Smooth muscle cell (in vitro differentiated cells): ENCODE measurements around the gene PRPF6. TPM values are rescaled to one million over a fixed set of nuclear protein-coding genes. Genes with fewer than 3 reads are reported as not detected.

Experiments
- DNase-seq: peaks from one replicate; lab custom pipeline; 2025; ENCODE audit not compliant: unreplicated experiment; lab: John Stamatoyannopoulos, UW
- H2AFZ ChIP-seq: fragments of 200-600 bp; sonication (generic); 2 replicates; pipeline ENCODE4 v1.6.0; 2016; ENCODE audit warnings: antibody characterized with exemption, low read depth, mild to moderate bottlenecking
- H3F3A ChIP-seq: fragments of 200-600 bp; sonication (generic); 2 replicates; pipeline ENCODE4 v1.6.0; 2017; ENCODE audit warnings: antibody characterized with exemption, low read depth
- H3K27ac ChIP-seq: fragments of 200-600 bp; sonication (generic); 2 replicates; pipeline ENCODE4 v1.5.1; 2016; ENCODE audit warnings: low read depth, mild to moderate bottlenecking
- H3K27me3 ChIP-seq: fragments of 200-600 bp; sonication (generic); 2 replicates; pipeline ENCODE4 v1.6.1; 2016; ENCODE audit warnings: low read depth, mild to moderate bottlenecking
- H3K36me3 ChIP-seq: fragments of 200-600 bp; sonication (generic); 2 replicates; pipeline ENCODE4 v1.5.1; 2016; ENCODE audit warnings: low read depth
- H3K4me1 ChIP-seq: fragments of 200-600 bp; sonication (generic); 2 replicates; pipeline ENCODE4 v1.5.1; 2016; ENCODE audit warnings: low read depth
- H3K4me2 ChIP-seq: fragments of 200-600 bp; sonication (generic); 2 replicates; pipeline ENCODE4 v1.6.0; 2016; ENCODE audit warnings: mild to moderate bottlenecking
- H3K4me3 ChIP-seq: fragments of 200-600 bp; sonication (generic); 2 replicates; pipeline ENCODE4 v1.5.1; 2016; ENCODE audit warnings: mild to moderate bottlenecking
- H3K79me2 ChIP-seq: fragments of 200-600 bp; sonication (generic); 2 replicates; pipeline ENCODE4 v1.6.0; 2016; ENCODE audit warnings: low read depth, mild to moderate bottlenecking
- H3K9ac ChIP-seq: fragments of 200-600 bp; sonication (generic); 2 replicates; pipeline ENCODE4 v1.6.0; 2016; ENCODE audit warnings: low read depth
- H3K9me3 ChIP-seq: fragments of 200-600 bp; sonication (generic); replicated peaks from 2 replicates; pipeline ENCODE4 v1.5.1; 2016; ENCODE audit warnings: low read depth
- H4K20me1 ChIP-seq: fragments of 200-600 bp; sonication (generic); 2 replicates; pipeline ENCODE4 v1.6.0; 2016; ENCODE audit warnings: low read depth
- WGBS: methylation state at CpG from one replicate; pipeline ENCODE4 v1.1.7; 2016; ENCODE audit warnings: low lambda C conversion rate; 5-methylcytosine and 5-hydroxymethylcytosine counted together
- polyA plus RNA-seq: library from polyadenylated mRNA; unstranded; fragments of >200 nt; fragmentation: Nextera tagmentation; extraction: Ambion mirVana; gene quantifications from 2 replicates; pipeline ENCODE4 v1.2.1, GENCODE V29; 2016
- total RNA-seq: library from RNA; depleted of rRNA; stranded (reverse); fragments of >200 nt; gene quantifications from 2 replicates; pipeline ENCODE4 v1.2.3, GENCODE V29; 2014
- TF ChIP-seq, protein P1 (sequence below): fragments of 200-600 bp; sonication (generic); IDR thresholded peaks from 2 replicates; pipeline ENCODE4 v1.5.1; 2017; ENCODE audit warnings: borderline replicate concordance, mild to moderate bottlenecking, antibody characterized with exemption; ENCODE audit not compliant: insufficient read depth, poor library complexity, severe bottlenecking

Gene PRPF6
- total and polyA plus RNA-seq, 2 experiments from 2014 or later: 33.3 to 51.2 TPM

DNA sequence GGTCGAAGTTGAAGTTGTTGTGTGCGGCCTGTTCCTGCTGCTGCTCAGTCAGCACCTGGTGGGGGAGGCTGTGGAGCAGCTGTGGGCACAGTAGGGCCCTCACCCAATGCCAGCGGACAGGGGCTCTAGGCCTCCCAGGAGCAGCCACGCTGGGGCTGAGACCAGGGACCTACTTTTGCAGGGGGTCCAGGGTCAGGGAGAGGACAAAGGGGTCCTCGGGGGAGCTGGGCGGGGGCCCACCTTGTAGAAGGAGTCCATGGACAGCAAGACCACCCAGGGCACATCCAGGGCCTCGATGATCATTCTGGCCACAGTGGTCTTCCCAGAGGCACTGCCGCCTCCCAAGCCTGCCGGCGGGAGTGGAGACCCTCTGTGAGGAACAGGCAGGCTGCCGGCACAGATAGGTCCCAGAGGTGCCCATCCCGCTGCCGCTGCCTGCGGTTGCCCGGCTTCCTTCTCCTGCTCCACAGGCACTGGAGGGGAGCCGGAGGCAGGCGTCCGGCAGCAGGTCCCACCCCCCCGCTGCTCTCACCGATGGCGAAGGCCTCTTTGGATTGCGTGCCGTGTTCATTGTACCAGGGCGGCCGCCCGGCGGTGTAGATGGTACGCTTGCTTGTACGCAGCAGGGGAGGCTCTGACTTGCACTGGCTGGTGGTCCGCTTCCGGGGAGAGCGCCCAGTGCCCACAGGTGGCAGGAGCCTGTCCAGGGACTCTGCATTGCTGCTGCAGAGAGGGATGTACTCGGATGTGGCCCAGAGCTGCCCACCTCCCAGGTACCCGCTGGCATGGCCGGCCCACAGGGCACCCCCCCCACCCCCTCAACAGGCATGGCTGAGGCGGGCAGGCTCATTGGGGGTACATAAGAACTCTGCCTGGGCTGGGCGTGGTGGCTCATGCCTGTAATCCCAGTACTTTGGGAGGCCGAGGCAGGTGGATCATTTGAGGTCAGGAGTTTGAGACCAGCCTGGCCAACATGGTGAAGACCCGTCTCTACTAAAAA is 34.7 kb upstream of the PRPF6 start:
- Histone ChIP-seq H3K36me3 (no peaks in the 10 kb centered on the region), H2AFZ (no peak overlapping the region), H3K9me3 (no peaks in the 10 kb centered on the region), H3K4me2 (no peak overlapping the region), H3K27me3 (no peaks in the 10 kb centered on the region), H3K4me1 (no peaks in the 10 kb centered on the region), H3K79me2 (peaks cover 25% of the 10 kb centered on the region), H3F3A (peaks cover 6% of the 10 kb centered on the region), H3K9ac (no peak overlapping the region), H3K27ac (no peak overlapping the region), H4K20me1 (peaks cover 96% of the 10 kb centered on the region), H3K4me3 (no peak overlapping the region)
- TF ChIP-seq, protein P1, sequence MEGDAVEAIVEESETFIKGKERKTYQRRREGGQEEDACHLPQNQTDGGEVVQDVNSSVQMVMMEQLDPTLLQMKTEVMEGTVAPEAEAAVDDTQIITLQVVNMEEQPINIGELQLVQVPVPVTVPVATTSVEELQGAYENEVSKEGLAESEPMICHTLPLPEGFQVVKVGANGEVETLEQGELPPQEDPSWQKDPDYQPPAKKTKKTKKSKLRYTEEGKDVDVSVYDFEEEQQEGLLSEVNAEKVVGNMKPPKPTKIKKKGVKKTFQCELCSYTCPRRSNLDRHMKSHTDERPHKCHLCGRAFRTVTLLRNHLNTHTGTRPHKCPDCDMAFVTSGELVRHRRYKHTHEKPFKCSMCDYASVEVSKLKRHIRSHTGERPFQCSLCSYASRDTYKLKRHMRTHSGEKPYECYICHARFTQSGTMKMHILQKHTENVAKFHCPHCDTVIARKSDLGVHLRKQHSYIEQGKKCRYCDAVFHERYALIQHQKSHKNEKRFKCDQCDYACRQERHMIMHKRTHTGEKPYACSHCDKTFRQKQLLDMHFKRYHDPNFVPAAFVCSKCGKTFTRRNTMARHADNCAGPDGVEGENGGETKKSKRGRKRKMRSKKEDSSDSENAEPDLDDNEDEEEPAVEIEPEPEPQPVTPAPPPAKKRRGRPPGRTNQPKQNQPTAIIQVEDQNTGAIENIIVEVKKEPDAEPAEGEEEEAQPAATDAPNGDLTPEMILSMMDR: no peak
- 97% methylated on average over 36 of the region's 39 CpGs for WGBS
- no peak for DNase-seq

DNA sequence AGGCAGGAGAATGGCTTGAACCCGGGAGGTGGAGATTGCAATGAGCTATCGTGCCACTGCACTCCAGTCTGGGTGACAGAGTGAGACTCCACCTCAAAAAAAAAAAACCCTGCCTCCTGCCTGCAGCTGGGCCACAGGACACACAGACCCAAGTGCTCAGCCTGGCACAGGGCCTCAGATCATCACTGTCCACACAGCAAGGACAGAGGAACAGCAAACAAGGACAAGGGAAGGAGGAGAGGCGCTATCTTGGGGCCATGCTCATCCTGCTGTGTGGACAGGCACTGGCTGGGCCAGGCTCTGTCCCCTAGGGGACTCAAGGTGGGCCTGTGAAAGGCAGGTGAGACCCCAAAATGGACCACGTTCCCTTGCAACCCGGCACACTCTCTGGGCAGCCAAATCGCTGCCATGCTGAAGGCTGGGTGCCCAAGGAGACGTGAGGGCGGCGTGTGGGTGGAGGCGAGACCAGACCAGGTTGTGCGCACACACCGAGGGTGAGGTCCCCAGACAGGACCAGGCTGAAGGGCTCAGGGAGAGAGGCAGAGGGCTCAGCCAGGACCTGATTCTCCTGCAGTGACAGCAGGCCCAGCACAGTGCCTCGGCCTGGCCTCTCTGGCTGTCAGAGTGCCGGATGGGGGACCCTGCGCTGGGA is 33.8 kb upstream of the PRPF6 start:
- no peaks in the 10 kb centered on the region for H3K9me3 ChIP-seq
- peaks cover 33% of the 10 kb centered on the region for H3K79me2 ChIP-seq
- H3K36me3 ChIP-seq: no peaks in the 10 kb centered on the region
- no peaks in the 10 kb centered on the region for H3K27me3 ChIP-seq
- H3F3A ChIP-seq: peaks cover 6% of the 10 kb centered on the region
- TF ChIP-seq, protein P1: no peak
- H3K9ac ChIP-seq: no peak overlapping the region
- H2AFZ ChIP-seq: no peak overlapping the region
- no peak overlapping the region for H3K4me2 ChIP-seq
- H3K27ac ChIP-seq: no peak overlapping the region
- peaks cover 99% of the 10 kb centered on the region for H4K20me1 ChIP-seq
- WGBS: 97% methylated on average over 15 of the region's 15 CpGs
- no peaks in the 10 kb centered on the region for H3K4me1 ChIP-seq
- H3K4me3 ChIP-seq: no peak overlapping the region
- no peak for DNase-seq

DNA sequence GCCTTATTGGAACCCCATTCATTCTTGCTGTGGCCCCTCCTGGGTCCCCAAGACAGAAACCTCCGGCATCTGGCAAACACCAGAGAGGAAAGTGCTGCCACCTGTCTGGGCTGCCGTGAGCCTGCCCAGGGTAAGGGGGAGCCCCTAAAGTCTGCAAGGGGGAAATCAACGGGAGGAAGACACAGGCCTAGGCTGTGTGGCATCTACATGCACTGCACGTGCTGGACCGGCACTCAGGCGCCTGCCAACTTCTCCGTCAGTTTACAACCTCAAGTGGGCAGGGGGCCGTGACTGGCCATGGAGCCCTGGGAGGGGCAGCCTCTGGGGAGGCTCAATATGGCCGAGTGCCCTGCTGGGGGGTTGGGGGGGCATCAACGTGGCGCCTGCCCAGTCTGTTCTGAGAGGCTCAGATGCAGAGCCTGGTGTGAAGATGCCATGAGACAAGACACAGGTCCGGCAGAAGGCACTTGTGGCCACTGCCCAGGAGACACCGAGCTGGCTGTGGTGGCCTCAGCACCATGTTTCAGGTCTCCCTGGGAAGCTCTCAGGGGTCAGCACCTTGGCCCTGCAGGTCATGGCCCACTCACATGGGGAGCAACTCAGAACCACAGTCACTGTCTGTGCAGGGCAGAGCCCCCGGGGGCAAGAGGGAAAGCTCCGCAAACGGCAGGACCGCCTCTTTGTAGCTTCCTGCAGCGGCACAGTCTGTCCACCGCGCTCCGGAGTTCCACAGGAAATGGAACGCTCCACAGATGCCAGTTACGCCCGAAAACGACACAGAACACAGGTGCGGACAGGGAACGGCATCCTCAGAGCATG is 33.1 kb upstream of the PRPF6 start:
- TF ChIP-seq, protein P1: no peak
- H3K27me3 ChIP-seq: no peaks in the 10 kb centered on the region
- no peaks in the 10 kb centered on the region for H3K9me3 ChIP-seq
- no peaks in the 10 kb centered on the region for H3K36me3 ChIP-seq
- H3K4me1 ChIP-seq: no peaks in the 10 kb centered on the region
- WGBS: 97% methylated on average over 27 of the region's 27 CpGs
- peaks cover 40% of the 10 kb centered on the region for H3K79me2 ChIP-seq
- no peak overlapping the region for H2AFZ ChIP-seq
- no peak overlapping the region for H3K27ac ChIP-seq
- no peak overlapping the region for H3K9ac ChIP-seq
- H3K4me3 ChIP-seq: no peak overlapping the region
- no peak overlapping the region for H3K4me2 ChIP-seq
- no peaks in the 10 kb centered on the region for H3F3A ChIP-seq
- peaks cover 100% of the 10 kb centered on the region for H4K20me1 ChIP-seq
- DNase-seq: no peak
